GM15510 (cell line): ENCODE results near the gene GPLD1.

Source experiments
- POLR2A ChIP-seq: IDR thresholded peaks from 3 replicates; pipeline ENCODE4 v1.6.1; 2011; ENCODE audit warnings: borderline replicate concordance; ENCODE audit not compliant: insufficient read length; ENCODE audit errors: extremely low read depth

Gene GPLD1

DNA sequence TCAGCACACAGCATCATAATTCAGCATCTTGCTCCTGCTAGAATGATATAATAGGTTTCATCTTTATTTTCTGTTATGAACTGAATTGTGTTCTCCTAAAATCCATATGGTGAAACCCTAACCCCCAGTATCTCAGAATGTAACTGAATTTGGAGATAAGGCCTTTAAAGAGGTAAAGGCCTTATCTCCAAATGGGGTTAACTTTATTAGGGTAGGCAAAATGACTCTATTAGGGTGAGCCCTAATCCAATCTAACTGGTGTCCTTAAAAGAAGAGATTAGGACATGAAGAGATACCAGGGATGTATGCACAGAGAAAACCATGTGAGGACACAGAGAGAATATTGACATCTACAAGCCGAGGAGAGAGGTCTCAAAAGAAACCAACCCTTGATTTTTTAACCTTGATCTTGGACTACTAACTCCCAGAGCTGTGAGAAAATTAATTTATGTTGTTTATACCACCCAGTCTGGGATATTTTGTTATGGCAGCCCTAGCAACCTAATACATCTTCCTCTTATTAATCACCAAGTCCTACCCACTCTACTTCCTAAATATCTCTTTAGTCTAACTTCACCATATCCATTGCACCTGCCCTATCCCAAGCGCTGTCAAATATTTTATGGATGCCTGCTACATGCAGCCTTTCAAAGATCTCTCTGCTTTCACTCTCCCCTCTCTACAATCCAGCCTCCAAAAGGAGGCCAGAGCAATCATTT lies 95.2 kb downstream of the GPLD1 start:
- no peak for TF ChIP-seq POLR2A

DNA sequence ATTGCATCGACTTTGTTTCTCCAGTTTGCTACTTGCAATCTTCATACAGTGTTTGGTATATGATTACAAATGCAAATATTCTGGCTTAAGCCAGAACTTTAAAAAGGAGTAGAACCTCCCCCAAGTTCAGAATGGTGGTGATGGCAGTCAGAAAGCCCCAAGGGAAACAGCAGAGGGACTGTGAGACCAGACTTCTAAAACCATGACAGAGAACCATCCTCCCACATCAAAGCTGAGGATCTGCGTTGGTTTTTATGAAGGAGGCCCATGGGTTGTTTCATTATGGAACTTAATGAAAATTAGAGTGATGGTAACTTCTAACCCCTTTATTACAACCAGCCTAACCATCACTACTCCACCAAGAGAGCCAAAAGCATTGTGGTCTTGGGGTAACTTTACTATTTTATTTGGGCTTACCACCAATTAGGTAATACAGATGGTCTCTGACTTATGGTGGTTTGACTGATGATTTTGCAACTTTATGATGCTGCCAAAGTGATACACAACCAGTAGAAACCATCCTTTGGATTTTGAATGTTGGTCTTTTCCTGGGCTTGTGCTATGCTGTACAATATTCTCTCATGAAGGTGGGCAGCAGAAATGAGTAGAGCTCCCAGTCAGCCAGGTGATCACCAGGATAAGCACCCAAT lies 97.5 kb downstream of the GPLD1 start:
- no peak for TF ChIP-seq POLR2A

DNA sequence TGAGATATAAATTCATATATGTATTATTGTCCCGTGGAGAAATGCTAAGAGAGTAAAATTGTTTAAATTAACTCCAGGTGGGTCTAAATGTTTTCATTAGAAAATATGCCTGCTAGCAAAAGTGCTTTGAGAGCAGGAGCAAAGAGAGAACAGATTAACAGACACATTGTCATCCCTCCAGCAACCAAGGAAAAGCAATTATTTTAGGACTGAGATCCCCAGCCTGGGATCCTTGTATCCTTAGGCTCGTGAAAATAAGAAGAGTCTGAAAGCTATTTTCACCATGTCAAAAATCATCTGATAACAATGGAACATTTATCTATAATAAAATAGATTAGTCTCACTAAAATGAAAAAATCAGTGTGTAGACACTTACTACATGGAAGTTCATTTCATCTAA lies 98.2 kb downstream of the GPLD1 start:
- no peak for TF ChIP-seq POLR2A

DNA sequence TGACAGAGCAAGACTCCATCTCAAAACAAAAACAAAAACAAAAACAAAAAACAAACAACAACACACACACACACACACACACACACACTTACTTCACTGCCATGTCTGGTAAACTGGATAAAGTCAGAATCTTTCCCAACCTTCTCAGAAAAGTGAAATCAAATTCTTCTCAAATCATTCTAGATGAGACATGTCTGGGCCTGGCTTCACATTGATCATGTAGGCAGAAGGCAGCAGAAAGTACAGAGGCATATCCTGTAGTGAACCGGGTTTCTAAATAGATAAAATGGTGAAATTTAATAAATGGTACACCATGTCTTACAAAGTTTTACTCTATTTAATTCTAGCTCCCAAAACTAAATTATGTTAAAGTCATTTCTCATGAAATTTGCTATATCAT lies 101.6 kb downstream of the GPLD1 start:
- no peak for TF ChIP-seq POLR2A

- no peak for TF ChIP-seq POLR2A
These were observed 103.7 kb downstream of the GPLD1 start for GRCh38 chr6:24385536-24386269.

- no peak for TF ChIP-seq POLR2A
These were observed 107.2 kb downstream of the GPLD1 start for GRCh38 chr6:24382220-24382540.

DNA sequence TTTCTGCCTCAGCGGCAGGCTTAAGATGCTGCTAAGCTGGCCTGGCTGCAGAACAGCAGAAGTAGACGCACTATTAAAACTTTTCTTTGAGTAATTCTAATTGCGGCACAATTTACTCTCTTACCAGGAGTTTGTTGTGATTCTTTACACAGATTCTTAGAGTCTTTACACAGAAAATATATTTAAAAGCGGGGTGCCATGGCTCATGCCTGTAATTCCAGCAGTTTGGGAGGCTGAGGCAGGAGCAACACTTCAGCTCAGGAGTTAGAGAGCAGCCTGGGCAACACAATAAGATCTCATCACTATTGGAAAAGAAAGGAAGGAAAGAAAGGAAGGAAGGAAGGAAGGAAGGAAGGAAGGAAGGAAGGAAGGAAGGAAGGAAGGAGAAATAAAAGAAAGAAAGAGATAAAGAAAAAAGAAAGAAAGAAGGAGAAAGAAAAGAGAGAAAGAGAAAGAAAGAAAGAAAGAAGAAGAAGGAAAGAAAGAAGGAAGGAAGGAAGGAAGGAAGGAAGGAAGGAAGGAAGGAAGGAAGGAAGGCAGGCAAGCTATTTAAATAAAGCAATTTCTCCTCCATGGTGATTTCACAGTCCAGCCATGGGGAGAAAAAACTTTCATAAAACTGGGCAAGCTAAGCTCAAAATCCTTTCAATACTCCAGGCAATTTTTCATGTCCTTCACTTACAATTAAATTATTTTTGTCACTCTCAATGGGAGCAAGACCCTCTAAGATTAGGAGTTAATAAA lies 107.7 kb downstream of the GPLD1 start:
- no peak for TF ChIP-seq POLR2A

DNA sequence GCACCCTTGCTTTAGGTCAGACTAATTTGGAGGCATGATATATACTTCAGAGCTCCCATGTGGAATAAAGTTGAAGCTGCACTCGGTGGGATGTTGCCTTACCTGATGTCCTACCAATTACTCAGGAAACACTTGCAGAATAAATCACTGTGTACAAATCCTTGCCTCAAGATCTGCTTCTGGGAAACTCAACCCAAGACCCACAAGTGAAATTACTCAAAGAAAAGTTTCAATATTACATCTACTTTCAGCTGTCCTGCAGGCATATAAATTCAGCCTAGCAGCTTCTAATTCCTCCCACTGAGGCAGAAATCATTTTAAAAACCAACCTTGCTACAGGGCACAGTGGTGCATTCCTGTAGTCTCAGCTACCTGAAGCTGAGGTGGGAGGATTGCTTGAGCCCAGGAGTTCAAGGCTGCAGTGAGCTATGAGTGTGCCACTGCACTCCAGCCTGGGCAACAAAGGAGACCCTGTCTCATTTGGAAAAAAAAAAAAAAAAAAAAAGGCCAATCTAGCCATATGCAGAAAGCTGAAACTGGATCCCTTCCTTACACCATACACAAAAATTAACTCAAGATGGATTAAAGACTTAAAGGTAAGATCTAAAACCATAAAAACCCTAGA lies 110.8 kb downstream of the GPLD1 start:
- no peak for TF ChIP-seq POLR2A
